GM18499 (cell line): ENCODE results near the gene WDR5.

Source experiments
- ATAC-seq: cut with Tn5 transposase; IDR thresholded peaks from one replicate; pipeline ENCODE4 v1.9.1; 2021; ENCODE audit warnings: moderate number of reproducible peaks; ENCODE audit not compliant: insufficient read depth, unreplicated experiment

The WDR5 gene

GRCh38 chr9:134157378-134157885 is 21.6 kb downstream of the WDR5 start:
- ATAC-seq, result no peak

GRCh38 chr9:134158242-134158641 is 22.4 kb downstream of the WDR5 start:
- ATAC-seq, result no peak

GRCh38 chr9:134158753-134159392 is 23.0 kb downstream of the WDR5 start:
- no peak for ATAC-seq

GRCh38 chr9:134159566-134160245 is 23.8 kb downstream of the WDR5 start:
- ATAC-seq, result no peak

GRCh38 chr9:134161647-134162046 is 25.8 kb downstream of the WDR5 start:
- no peak for ATAC-seq

- no peak for ATAC-seq
These were observed 26.4 kb downstream of the WDR5 start for GRCh38 chr9:134162212-134162775.

GRCh38 chr9:134162926-134163370 is 27.1 kb downstream of the WDR5 start:
- no peak for ATAC-seq

- no peak for ATAC-seq
These were observed 27.7 kb downstream of the WDR5 start for GRCh38 chr9:134163371-134164196.

GRCh38 chr9:134164879-134165278 is 29.0 kb downstream of the WDR5 start:
- ATAC-seq, result no peak

GRCh38 chr9:134165357-134166315 is 29.8 kb downstream of the WDR5 start:
- ATAC-seq, result no peak

- ATAC-seq, result no peak
These were observed 30.5 kb downstream of the WDR5 start for GRCh38 chr9:134166374-134166773.

GRCh38 chr9:134167530-134167931 is 31.6 kb downstream of the WDR5 start:
- no peak for ATAC-seq

GRCh38 chr9:134168757-134169550 is 33.1 kb downstream of the WDR5 start:
- ATAC-seq, result no peak

GRCh38 chr9:134169724-134170401 is 34.0 kb downstream of the WDR5 start:
- ATAC-seq, result no peak

GRCh38 chr9:134170532-134171315 is 34.8 kb downstream of the WDR5 start:
- no peak for ATAC-seq

GRCh38 chr9:134171316-134172197 is 35.7 kb downstream of the WDR5 start:
- ATAC-seq, result no peak
